Activated naive CD8-positive, alpha-beta T cell treated with anti-CD3 and anti-CD28 coated beads, Interleukin-2, amount 50 U/mL, for 16 hours (primary cell): ENCODE results near the gene ACTR10.

ENCODE experiments used
- DNase-seq: peaks from one replicate; pipeline ENCODE4 v3.0.0-alpha.2; 2020; ENCODE audit warnings: low read depth, low spot score

ACTR10 gene

GRCh38 chr14:58199726-58200479 is at the start of gene ACTR10:
Gene ACTR10 (plus strand): TSS chr14:58200149. CDS start chr14:58200218, 69 bp downstream.
- peak; percentile 77 for DNase-seq

- no peak for DNase-seq
Observed at GRCh38 chr14:58150243-58150805, 49.6 kb upstream of the ACTR10 start.

DNA sequence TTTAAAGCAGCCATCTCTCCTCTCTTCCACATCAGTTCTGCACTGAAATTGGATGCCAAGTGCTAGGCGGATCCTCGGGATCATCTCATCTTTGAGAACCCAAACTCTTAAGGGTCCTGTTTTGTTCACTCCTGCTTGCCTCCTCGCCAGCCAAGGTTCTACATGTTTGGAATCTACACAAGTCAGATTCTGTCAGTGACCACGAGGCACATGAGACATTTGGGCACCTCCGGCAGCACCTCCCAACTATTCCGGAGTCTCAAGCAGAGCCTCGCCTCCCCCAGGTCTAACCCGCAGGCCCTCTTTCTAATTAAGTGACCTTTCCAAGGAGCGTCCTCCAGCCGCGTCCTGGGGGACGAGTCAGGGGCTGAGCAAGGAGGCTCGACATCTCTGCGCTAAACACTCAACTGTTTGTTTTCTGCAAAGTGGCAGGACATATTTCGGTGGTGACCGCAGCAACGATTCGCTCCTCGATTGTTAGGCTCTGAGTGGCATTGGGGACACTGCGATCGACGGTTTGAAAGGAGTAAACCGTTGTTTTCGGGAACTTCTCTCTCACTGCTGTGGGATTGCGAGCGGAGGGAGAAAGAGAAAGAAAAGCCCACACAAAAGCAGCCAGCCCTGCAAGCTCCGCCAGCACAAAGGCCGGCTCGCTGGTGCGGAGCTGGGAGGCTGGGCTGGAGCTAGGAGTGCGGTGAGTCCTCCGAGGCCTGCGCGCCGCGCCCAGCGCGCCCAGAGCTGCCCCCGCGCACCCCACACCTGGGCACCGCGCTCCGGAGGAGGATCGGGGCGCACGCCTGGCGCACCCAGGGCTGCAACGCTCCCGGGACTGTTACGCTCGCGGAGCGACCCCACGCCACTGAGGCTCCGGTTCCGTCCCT is 48.6 kb upstream of the ACTR10 start:
- DNase-seq = no peak

DNA sequence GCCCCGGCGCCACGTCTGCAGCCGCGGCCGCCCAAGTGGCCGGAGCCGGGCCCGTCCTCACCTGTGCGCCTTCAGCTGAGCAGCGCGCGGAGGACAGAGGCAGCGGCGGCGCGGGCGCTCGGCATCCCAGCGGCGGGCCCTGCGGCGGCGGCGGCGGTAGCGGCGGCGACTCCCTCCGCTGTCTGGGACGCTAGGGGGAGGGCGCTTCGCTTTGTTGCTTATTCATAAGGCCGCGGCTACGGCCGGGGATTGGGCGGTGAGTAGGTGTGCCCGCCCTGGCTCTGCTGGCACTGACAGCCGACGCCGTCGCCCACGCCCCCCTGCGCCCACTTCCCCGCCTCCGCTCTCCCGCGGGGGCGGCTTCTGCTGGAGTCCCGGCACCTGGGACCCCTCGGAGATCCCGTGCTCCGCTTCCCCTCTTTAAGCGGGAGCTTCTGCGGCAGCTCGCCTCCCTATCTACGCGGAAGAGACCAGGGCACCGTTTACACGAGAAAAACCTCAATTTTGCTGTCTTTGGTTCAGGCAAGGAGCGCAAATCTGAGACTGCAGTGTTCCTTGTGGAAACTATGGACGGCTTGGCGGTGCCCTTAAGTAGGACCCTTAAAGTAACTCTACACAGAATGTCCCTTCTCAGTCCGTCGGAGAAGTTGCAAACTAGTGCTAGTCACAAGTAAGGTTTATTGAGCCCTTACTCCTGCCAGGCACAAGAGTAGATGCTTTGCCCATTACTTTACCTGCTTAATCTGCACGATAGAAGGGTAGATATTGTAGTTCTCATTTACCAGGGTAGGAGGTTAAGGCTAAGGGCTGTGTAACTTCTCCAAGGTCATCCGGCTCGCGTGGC is 47.7 kb upstream of the ACTR10 start, which contains the start of gene ARMH4:
TSS of gene ARMH4 (minus strand) at position 200 of the 844 bp plus-strand sequence. CDS start 12,855 bp downstream, outside the sequence.
- DNase-seq = peak; percentile 2

DNA sequence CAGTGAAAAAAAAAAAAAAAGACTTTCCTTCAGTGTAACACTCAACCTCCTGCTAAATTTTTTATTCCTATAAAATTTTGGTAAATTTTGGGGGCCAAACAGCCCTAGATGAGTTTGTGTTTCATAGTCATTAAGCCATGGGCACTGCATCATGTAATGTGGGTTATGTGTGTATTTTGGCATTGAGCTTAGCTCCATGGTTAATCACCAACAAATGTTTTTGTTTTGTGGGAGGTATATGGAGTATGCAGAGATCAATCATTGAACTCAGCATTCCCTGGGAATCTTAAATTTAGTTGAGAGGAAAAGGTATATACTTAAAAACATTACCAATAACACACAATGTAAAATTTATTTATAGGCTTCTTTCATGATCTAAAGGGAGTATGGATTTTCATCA is 39.4 kb upstream of the ACTR10 start:
- no peak for DNase-seq

DNA sequence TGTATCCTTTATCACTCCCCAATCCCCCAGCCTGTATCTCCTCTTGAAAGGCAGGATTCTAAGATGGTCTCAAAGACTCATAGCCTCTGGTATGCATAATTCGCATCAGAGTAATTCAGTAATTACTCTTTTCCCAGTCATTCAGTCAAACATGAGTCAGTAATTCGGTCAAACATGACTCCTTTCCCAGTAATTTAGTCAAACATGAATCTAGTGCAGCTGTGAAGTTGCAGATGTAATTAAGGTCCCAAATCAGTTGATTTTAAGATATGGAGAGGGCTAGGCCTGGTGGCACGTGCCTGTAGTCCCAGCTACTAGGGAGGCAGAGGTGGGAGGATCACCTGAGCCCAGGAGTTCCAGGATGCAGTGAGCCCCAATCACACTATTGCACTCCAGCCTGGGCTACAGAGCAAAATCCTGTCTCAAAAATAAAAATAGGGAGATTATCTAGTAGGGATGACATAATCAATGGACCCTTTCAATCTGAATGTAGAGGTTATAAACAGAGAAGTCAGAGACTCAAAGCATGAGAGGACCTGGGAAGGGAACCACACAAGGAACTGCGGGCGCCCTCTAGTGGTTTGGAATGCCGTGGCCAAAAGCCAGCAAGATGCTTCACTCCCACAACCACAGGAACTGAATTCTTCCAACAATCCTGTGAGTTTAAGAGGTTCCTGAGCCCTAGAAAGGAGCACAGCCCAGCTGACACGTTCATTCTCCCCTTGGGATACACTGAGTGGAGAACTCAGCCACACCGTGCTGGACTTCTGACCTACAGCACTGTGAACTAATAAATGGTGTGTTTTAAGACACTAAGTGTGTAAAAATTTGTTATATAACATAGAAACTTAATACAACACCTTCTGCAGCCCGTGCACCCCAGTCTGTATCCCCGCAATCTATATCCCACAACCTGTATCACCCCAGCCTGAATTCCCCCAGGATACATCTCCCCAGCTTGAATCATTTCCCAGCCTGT is 33.7 kb upstream of the ACTR10 start:
- DNase-seq = peak; percentile 51

GRCh38 chr14:58167057-58167456 is 32.9 kb upstream of the ACTR10 start:
- DNase-seq = no peak

- DNase-seq = no peak
Observed at GRCh38 chr14:58167891-58168290, 32.1 kb upstream of the ACTR10 start.

DNA sequence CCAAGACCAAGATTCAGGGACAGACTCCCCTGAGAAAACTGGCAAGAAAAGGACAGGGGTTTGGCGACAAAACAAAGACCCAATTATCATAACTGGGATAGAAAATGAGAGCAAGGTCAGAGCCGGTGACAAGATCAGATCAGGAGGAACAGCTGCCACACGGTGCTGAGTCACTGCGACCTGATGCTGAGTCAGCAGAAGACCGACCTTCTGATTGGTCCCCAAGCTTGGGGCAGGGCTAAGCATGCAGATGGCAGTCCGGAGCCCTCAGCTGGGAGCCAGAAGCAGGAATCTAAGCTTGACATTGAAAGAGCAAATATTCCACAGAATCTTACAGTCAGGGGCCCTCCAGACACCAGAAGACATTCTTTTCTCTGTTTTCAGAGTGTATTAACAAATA is 28.9 kb upstream of the ACTR10 start:
- no peak for DNase-seq

DNA sequence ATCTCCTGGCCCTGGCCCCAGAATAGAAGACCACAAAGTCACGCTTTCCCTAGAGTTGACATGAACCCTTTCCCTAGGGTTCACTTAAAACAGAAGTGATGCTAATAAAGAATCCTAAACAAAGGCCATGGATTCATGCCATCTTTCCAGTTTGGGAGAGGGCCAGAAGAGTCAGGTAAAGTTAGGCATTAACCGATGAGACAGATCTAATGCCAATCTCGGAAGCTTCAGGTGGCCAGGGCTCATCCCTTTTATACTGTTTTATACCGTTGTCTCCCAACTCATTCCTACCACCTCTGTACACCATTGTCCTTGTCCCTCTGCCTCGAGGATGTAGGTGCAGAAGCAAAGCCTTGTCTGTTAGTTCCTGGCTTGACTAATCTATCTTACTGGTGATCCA is 22.8 kb upstream of the ACTR10 start:
- no peak for DNase-seq

DNA sequence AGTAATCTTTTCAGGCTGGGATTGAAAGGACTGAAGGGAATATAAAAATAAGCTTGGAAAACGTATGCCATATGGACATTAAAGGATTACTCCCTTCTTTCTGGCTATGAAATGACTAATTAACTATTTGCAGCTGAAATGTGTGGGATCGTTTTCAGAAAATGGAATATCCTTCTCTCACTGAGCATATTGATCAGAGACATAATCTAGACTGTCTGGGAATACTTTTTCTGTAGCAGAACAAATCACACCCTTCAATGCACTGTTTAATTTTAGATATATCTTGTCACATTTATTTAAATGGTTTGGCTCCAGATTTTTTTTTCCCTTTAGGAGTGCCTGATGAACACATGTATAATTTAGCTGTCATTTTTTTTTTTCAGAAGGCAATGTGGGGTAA is 10.8 kb upstream of the ACTR10 start:
- no peak for DNase-seq

DNA sequence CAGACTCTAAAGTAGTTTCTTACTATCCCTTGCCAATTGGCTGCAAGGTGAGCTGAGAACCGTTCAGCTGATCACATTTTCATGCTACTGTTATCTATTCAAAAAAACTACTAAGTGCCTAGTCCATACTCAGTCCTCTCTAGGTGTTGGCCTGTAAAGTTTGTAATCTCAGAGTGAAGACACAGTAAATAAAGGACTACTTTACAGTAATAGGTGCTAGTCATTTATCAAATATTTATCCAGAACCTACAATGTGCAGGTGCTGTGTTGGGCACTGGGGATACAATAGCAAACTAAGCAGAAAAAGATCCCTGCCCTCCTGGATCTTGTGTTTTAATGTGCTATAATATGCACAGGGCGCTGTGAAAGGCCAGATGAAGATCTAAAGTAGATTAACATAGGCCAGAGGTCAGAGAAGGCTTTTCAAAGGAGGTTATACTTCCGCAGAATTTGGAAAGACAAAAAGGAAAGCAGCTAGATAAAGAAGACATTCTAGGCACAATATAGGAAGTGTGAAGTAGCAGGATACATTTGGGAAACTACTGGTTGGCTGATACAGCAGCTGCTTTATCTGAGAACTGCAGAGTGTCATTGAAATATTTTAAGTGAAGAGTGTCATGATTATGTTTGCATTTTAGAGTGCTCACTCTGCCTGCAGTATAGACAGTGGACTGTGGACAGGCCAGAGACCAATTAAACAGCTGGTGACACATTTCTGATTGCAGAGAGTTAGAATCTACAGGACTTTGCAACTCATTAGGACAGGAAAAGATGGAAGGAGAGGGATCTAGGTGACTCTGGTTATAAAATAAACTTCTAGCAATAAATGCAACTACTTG is 8.0 kb upstream of the ACTR10 start:
- no peak for DNase-seq

- no peak for DNase-seq
Observed at GRCh38 chr14:58193542-58193941, 6.4 kb upstream of the ACTR10 start.

DNA sequence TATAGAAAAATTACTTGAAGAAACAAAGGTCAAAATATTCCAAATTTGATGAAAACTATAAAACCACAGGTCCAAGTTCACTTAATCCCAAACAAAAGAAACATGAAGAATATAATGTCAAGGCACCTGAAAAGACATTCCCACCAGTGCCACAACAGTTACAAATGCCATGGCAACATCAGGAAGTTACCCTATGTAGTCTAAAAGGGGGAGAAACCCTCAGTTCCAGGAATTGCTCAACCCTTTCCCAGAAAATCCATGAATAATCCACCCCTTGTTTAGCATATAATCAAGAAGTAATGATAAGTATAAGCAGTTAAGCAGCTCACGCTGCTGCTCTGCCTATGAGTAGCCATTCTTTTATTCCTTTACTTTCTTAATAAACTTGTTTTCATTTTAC is 3.8 kb upstream of the ACTR10 start:
- DNase-seq = no peak

DNA sequence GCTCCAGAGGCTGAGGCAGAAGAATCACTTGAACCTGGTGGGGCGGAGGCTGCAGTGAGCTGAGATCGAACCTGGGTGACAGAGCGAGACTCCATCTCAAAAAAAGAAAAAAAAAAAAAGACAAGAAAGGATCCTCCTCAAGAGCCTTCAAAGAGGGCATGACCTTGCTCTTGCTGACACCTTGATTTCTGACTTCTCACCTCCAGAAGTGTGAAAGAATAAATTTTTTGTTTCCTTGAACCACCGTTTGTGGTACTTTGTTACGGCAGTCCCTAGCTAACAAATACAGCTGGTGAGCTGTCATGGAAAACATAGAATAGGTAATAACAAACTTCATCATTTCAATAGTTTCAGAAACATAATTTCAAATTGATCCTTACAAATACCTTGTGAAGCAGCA is 1.9 kb upstream of the ACTR10 start:
- DNase-seq = no peak

- no peak for DNase-seq
Observed at GRCh38 chr14:58200480-58200841, 512 bp downstream of the ACTR10 start.

DNA sequence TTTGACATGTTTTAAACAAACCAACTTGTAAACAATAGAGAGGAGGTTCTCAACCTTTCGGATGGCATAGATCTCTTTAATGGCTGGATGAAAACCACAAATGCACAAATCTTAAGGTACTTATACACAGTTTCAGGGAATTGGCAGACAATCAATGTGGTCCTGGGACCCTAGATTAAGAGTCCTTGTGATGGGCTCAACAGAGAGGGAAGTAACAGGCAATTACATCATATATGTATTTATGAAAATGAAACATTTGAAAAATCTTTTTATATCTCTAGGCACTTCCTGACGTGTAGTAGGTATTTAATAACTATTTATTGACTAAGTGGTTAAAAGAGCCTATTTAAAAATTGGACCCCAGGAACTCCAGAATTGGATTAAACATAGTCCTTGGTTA is 897 bp downstream of the ACTR10 start:
- no peak for DNase-seq

GRCh38 chr14:58213176-58213575 is 13.2 kb downstream of the ACTR10 start:
- DNase-seq = no peak

DNA sequence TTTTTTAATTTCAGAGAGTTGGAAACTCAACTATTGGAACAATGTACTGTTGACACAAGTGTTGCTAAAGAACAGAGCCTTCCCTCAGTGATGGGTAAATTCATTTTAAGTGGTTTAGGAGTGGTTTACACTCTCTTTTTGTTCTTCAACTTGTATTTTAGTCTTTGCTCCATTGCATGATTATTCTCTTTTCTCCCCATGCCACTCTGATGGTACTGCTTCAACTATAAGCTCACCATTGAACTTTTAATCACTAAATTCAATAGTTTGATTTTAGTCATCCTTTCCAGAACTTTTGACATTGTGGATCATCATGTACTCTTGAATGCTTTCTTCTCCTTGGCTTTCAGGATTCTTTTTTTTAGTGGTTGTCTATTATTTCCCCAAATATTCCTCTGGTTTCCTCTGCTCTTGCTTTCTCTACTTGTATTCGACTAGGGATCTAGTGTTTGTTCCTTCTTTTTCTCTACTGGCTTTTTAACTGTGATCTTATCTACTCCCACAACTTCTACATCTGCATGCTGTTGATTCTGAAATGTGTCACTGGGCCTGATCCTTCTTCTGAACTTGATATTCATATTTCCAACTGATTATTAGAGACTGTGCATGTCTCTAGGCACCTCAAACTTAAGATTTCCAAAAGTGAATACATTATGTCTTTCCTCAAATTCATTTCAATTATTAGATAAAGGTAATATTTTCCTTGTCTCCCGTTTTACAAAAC is 15.4 kb downstream of the ACTR10 start:
- no peak for DNase-seq
